OCI-LY3 (cell line): Measurements from ENCODE around the gene LSP1.

Source experiments
- H2AFZ ChIP-seq: fragments of 200-600, 300-600 bp; shearing (Covaris generic); 2 replicates; pipeline ENCODE4 v1.6.0; 2014; ENCODE audit warnings: antibody characterized with exemption, low read depth, low read length
- H3K27ac ChIP-seq: fragments of 200-600, 300-600 bp; sonication (generic); 2 replicates; pipeline ENCODE4 v1.5.1; 2014; ENCODE audit warnings: mild to moderate bottlenecking, low read length, moderate library complexity, mixed read lengths
- H3K27me3 ChIP-seq: fragments of 200-600, 300-600 bp; sonication (generic); 2 replicates; pipeline ENCODE4 v1.6.1; 2014; ENCODE audit warnings: low read depth, low read length, mixed read lengths
- H3K36me3 ChIP-seq: fragments of 200-600, 300-600 bp; sonication (generic); replicated peaks from 2 replicates; pipeline ENCODE3; 2014; ENCODE audit warnings: low read depth, low read length, mixed read lengths
- H3K4me1 ChIP-seq: fragments of 300-600, 200-600 bp; sonication (generic); 2 replicates; pipeline ENCODE4 v1.6.1; 2014; ENCODE audit warnings: low read length, mixed read lengths
- H3K4me2 ChIP-seq: fragments of 200-600, 300-600 bp; sonication (generic); 2 replicates; pipeline ENCODE4 v1.6.1; 2014; ENCODE audit warnings: low read length, mixed read lengths
- H3K4me3 ChIP-seq: fragments of 300-600, 200-600 bp; sonication (generic); 2 replicates; pipeline ENCODE4 v1.5.1; 2014; ENCODE audit warnings: antibody characterized with exemption, mild to moderate bottlenecking, low read length, moderate library complexity
- H3K79me2 ChIP-seq: fragments of 300-600, 200-600 bp; shearing (Covaris generic); 2 replicates; pipeline ENCODE4 v1.6.1; 2014; ENCODE audit warnings: mild to moderate bottlenecking, low read length, mixed read lengths
- H3K9ac ChIP-seq: fragments of 300-600, 200-600 bp; shearing (Covaris generic); 2 replicates; pipeline ENCODE4 v1.6.0; 2014; ENCODE audit warnings: mild to moderate bottlenecking, low read length, moderate library complexity
- H3K9me3 ChIP-seq: fragments of 200-600, 300-600 bp; shearing (Covaris generic); 2 replicates; pipeline ENCODE4 v1.6.1; 2014; ENCODE audit warnings: low read length, mixed read lengths; ENCODE audit not compliant: insufficient read depth
- H4K20me1 ChIP-seq: fragments of 200-600, 300-600 bp; sonication (generic); 2 replicates; pipeline ENCODE4 v1.6.1; 2016; ENCODE audit warnings: low read length, mixed read lengths; ENCODE audit not compliant: insufficient read depth
- CTCF ChIP-seq: fragments of 200-600, 300-600 bp; sonication (generic); IDR thresholded peaks from 2 replicates; pipeline ENCODE4 v1.5.1; 2014; ENCODE audit warnings: antibody characterized with exemption, low read length, low read depth
- EZH2phosphoT487 ChIP-seq: fragments of 200-600 bp; shearing (Covaris generic); IDR thresholded peaks from 2 replicates; pipeline ENCODE4 v1.6.1; 2018; ENCODE audit warnings: antibody characterized with exemption, mixed run types, low read depth

The LSP1 gene

GRCh38 chr11:1932105-1932480 is 79.2 kb downstream of the LSP1 start:
- no peak overlapping the region for H3K9ac ChIP-seq
- no peak overlapping the region for H3K4me2 ChIP-seq
- 0 out of 2 replicates have a peak, but pooled peaks cover 10% of the 10 kb centered on the region for H3K27me3 ChIP-seq

GRCh38 chr11:1932681-1933080 is 79.8 kb downstream of the LSP1 start:
- Histone ChIP-seq H3K4me1 (no peaks in the 10 kb centered on the region), H3K27ac (no peak overlapping the region), H4K20me1 (no peaks in the 10 kb centered on the region), H3K79me2 (no peaks in the 10 kb centered on the region), H3K9ac (no peak overlapping the region), H3K4me3 (no peak overlapping the region), H2AFZ (no peak overlapping the region), H3K9me3 (no peaks in the 10 kb centered on the region), H3K4me2 (no peak overlapping the region), H3K36me3 (no peaks in the 10 kb centered on the region), H3K27me3 (0 out of 2 replicates have a peak, but pooled peaks cover 10% of the 10 kb centered on the region)
- TF ChIP-seq EZH2phosphoT487 (no peak), CTCF (no peak)

More at GRCh38 chr11:1932105-1932480, 79.2 kb downstream of the LSP1 start:
- Histone ChIP-seq H3K79me2 (no peaks in the 10 kb centered on the region), H3K9me3 (no peaks in the 10 kb centered on the region), H3K4me3 (no peak overlapping the region), H2AFZ (no peak overlapping the region), H4K20me1 (no peaks in the 10 kb centered on the region), H3K27ac (no peak overlapping the region), H3K4me1 (no peaks in the 10 kb centered on the region), H3K36me3 (no peaks in the 10 kb centered on the region)
- TF ChIP-seq EZH2phosphoT487 = no peak
- no peak for TF ChIP-seq CTCF

- no peak overlapping the region for H3K4me3 ChIP-seq
- H3K9ac ChIP-seq = no peak overlapping the region
- no peak overlapping the region for H3K27ac ChIP-seq
- 0 out of 2 replicates have a peak, but pooled peaks cover 10% of the 10 kb centered on the region for H3K27me3 ChIP-seq
- TF ChIP-seq EZH2phosphoT487 (no peak), CTCF (no peak)
- no peak overlapping the region for H3K4me2 ChIP-seq
- no peaks in the 10 kb centered on the region for H3K36me3 ChIP-seq
- no peaks in the 10 kb centered on the region for H4K20me1 ChIP-seq
- H3K79me2 ChIP-seq = no peaks in the 10 kb centered on the region
- H2AFZ ChIP-seq = no peak overlapping the region
- no peaks in the 10 kb centered on the region for H3K9me3 ChIP-seq
- no peaks in the 10 kb centered on the region for H3K4me1 ChIP-seq
Observed at GRCh38 chr11:1933416-1934334, 80.8 kb downstream of the LSP1 start.

- H3K4me1 ChIP-seq = no peaks in the 10 kb centered on the region
- no peaks in the 10 kb centered on the region for H3K9me3 ChIP-seq
- no peak overlapping the region for H3K9ac ChIP-seq
- no peaks in the 10 kb centered on the region for H4K20me1 ChIP-seq
- 0 out of 2 replicates have a peak, but pooled peaks cover 10% of the 10 kb centered on the region for H3K27me3 ChIP-seq
- H3K4me2 ChIP-seq = no peak overlapping the region
- H3K27ac ChIP-seq = no peak overlapping the region
- no peaks in the 10 kb centered on the region for H3K79me2 ChIP-seq
- TF ChIP-seq CTCF = no peak
- TF ChIP-seq EZH2phosphoT487 = no peak
- H2AFZ ChIP-seq = no peak overlapping the region
- H3K4me3 ChIP-seq = no peak overlapping the region
- H3K36me3 ChIP-seq = no peaks in the 10 kb centered on the region
Observed at GRCh38 chr11:1934335-1935155, 81.7 kb downstream of the LSP1 start.
